HepG2 (cell line): Measurements from ENCODE around the gene TGFBR1. TPM values are rescaled to one million over a fixed set of nuclear protein-coding genes. Genes with fewer than 3 reads are reported as not detected.

Source experiments
- ATAC-seq: fragments of 200-7000 bp; cut with Tn5 transposase; 3 replicates; pipeline ENCODE4 v1.9.1; 2020; ENCODE audit warnings: mild to moderate bottlenecking, moderate library complexity
- BruUV-seq: library from RNA; stranded (reverse); fragments of 400-500 nt; replicated peaks from 2 replicates; lab custom pipeline; 2021; lab: Mats Ljungman, UMichigan
- CTCF ChIA-PET: fragments of 300-600 bp; formaldehyde crosslinking; extraction: SDS; loops from one replicate; lab custom pipeline; 2021; ENCODE audit warnings: low total read pairs, inconsistent platforms, low intra/inter-chr PET ratio; lab: Yijun Ruan, JAX
- POLR2A ChIA-PET: fragments of 350-600 bp; sonication (Branson Sonifier 250); formaldehyde crosslinking; loops from one replicate; lab custom pipeline; 2020; ENCODE audit warnings: antibody characterized with exemption, inconsistent platforms; lab: Yijun Ruan, JAX
- DNase-seq: peaks from one replicate; pipeline ENCODE4 v3.0.0-alpha.2; 2015; ENCODE audit warnings: low spot score
- FAIRE-seq: peaks from 3 replicates; lab custom pipeline; 2011; peaks lifted over from hg19 to GRCh38; lab: Jason Lieb, UNC
- H2AFZ ChIP-seq: one replicate; pipeline ENCODE4 v1.6.1; 2011; ENCODE audit warnings: low read length, inconsistent platforms
- H3K27ac ChIP-seq: fragments of 300-600 bp; 3 replicates; pipeline ENCODE4 v1.8.0; 2011; ENCODE audit warnings: mixed run types, mild to moderate bottlenecking, mixed read lengths, low read length, inconsistent platforms; ENCODE audit not compliant: insufficient read depth; ENCODE audit errors: extremely low read length
- H3K27me3 ChIP-seq, 2 experiments: fragments of 200-600 bp in 1 of 2; 2 replicates in 1 of 2; 3 replicates in 1 of 2; pipeline versions ENCODE4 v1.6.0 to v1.8.0; 2011; ENCODE audit warnings: low read length in 2 of 2, mild to moderate bottlenecking in 2 of 2, moderate library complexity in 2 of 2, inconsistent platforms in 1 of 2; ENCODE audit not compliant: insufficient read depth in 2 of 2, control insufficient read depth in 1 of 2
- H3K36me3 ChIP-seq, 2 experiments: fragments of 200-600 bp in 1 of 2; replicated peaks in 1 of 2; 2 replicates in 1 of 2; 3 replicates in 1 of 2; pipeline versions ENCODE4 v1.5.1 to v1.8.0; 2011; ENCODE audit warnings: low read length in 2 of 2, inconsistent platforms in 1 of 2; ENCODE audit not compliant: insufficient read depth in 2 of 2, control insufficient read depth in 1 of 2
- H3K4me1 ChIP-seq: 2 replicates; pipeline ENCODE4 v1.5.1; 2012; ENCODE audit warnings: low read length, inconsistent platforms; ENCODE audit not compliant: insufficient read depth
- H3K4me2 ChIP-seq: 2 replicates; pipeline ENCODE4 v1.6.0; 2011; ENCODE audit warnings: low read depth, low read length, inconsistent platforms
- H3K4me3 ChIP-seq, 3 experiments: fragments of 200-600 bp in 1 of 3; sonication (generic), shearing (Covaris generic) in 1 of 3; replicated peaks in 1 of 3; 2 replicates each; pipeline ENCODE4 v1.5.1; 2011 to 2016; ENCODE audit warnings: low read length in 3 of 3, inconsistent platforms in 2 of 3, low read depth in 2 of 3, mild to moderate bottlenecking in 2 of 3, control low read depth in 1 of 3, mixed read lengths in 1 of 3; ENCODE audit not compliant: insufficient read depth in 1 of 3
- H3K79me2 ChIP-seq: one replicate; pipeline ENCODE4 v1.6.1; 2011; ENCODE audit warnings: low read length, inconsistent platforms; ENCODE audit not compliant: insufficient read depth
- H3K9ac ChIP-seq: 2 replicates; pipeline ENCODE4 v1.6.0; 2011; ENCODE audit warnings: mild to moderate bottlenecking, low read depth, low read length, inconsistent platforms; ENCODE audit not compliant: insufficient read depth
- H3K9me3 ChIP-seq: 2 replicates; pipeline ENCODE4 v1.5.1; 2012; ENCODE audit warnings: mild to moderate bottlenecking, low read length
- H4K20me1 ChIP-seq: 2 replicates; pipeline ENCODE4 v1.6.0; 2011; ENCODE audit warnings: inconsistent platforms, mild to moderate bottlenecking, low read length, moderate library complexity; ENCODE audit not compliant: insufficient read depth
- ARID4A ChIP-seq: sonication (generic); formaldehyde crosslinking; IDR thresholded peaks from 2 replicates; pipeline ENCODE4 v1.5.0; 2020; ENCODE audit warnings: mild to moderate bottlenecking, missing genetic modification reagents, borderline replicate concordance
- CBX1 ChIP-seq: IDR thresholded peaks from one replicate; pipeline ENCODE4 v1.6.1; 2016; ENCODE audit warnings: antibody characterized with exemption, low read depth
- CCAR2 ChIP-seq: fragments of 200-400 bp; formaldehyde crosslinking; optimal IDR thresholded peaks from 2 replicates; pipeline ENCODE3; 2018; ENCODE audit warnings: low read depth, mild to moderate bottlenecking, low read length, moderate library complexity
- DDIT3 ChIP-seq: sonication (generic); formaldehyde crosslinking; IDR thresholded peaks from 2 replicates; pipeline ENCODE4 v1.4.0; 2020; ENCODE audit warnings: mild to moderate bottlenecking, missing genetic modification reagents
- JUN ChIP-seq: sonication (generic); formaldehyde crosslinking; IDR thresholded peaks from 2 replicates; pipeline ENCODE4 v1.4.0; 2020; ENCODE audit warnings: mild to moderate bottlenecking, missing genetic modification reagents
- MTF1 ChIP-seq: sonication (generic); formaldehyde crosslinking; IDR thresholded peaks from 2 replicates; pipeline ENCODE4 v1.5.0; 2020; ENCODE audit warnings: missing genetic modification reagents
- ONECUT2 ChIP-seq: sonication (generic); formaldehyde crosslinking; IDR thresholded peaks from 2 replicates; pipeline ENCODE4 v1.4.0; 2020; ENCODE audit warnings: missing genetic modification reagents
- POLR2G ChIP-seq: fragments of 200-400 bp; formaldehyde crosslinking; IDR thresholded peaks from 2 replicates; pipeline ENCODE4 v1.6.1; 2018; ENCODE audit warnings: mild to moderate bottlenecking, low read depth, low read length, moderate library complexity
- RFX3 ChIP-seq: IDR thresholded peaks from 2 replicates; pipeline ENCODE4 v1.6.1; 2016; ENCODE audit warnings: missing biosample characterization, missing genetic modification reagents
- SPEN ChIP-seq: sonication (generic); formaldehyde crosslinking; IDR thresholded peaks from 2 replicates; pipeline ENCODE4 v1.5.1; 2020; ENCODE audit warnings: low read depth, mild to moderate bottlenecking, missing genetic modification reagents
- WGBS: methylation state at CpG from one replicate; pipeline ENCODE4 v1.1.6; 2017; ENCODE audit warnings: low lambda C conversion rate; 5-methylcytosine and 5-hydroxymethylcytosine counted together
- in situ Hi-C: cut with HindIII; loops from 2 replicates; pipeline ENCODE4 v1.10.0; 2017; ENCODE audit warnings: low pct_unique_long_range_greater_than_20kb; ENCODE audit not compliant: extremely low pct_ligation_motif_present
- intact Hi-C: fragments of 100-400 bp; cut with micrococcal nuclease; formaldehyde crosslinking; loops from one replicate; pipeline ENCODE4 v1.10.0; 2022; ENCODE audit not compliant: unreplicated experiment
- polyA plus RNA-seq, 8 experiments: library from polyadenylated mRNA; depleted of rRNA in 3 of 8; stranded (reverse) in 7 of 8; unstranded in 1 of 8; fragments of >200 nt; fragmentation: Illumina TruSeq in 4 of 8; extraction: Trizol in 4 of 8; gene quantifications; 2 replicates each; pipeline versions ENCODE4 v1.2.1 to v1.2.3, GENCODE V29; 2011 to 2016; ENCODE audit warnings: low read depth in 4 of 8, missing spikeins in 1 of 8, mixed read lengths in 1 of 8; ENCODE audit not compliant: insufficient read depth in 1 of 8
- total RNA-seq, 5 experiments: library from RNA; depleted of rRNA; stranded (reverse); fragments of >200 nt; fragmentation: Illumina TruSeq; extraction: Trizol; gene quantifications; 2 replicates each; pipeline ENCODE4 v1.2.3, GENCODE V29; 2016; ENCODE audit warnings: low read depth in 1 of 5

The TGFBR1 gene
- total and polyA plus RNA-seq, 2 of the 13 experiments (the other 11 are each of a cell fraction or from before 2014, with no cell fraction given): 16.8 to 23.9 TPM

GRCh38 chr9:99150451-99151171, 45.7 kb downstream of the TGFBR1 start (continued):
- TF ChIP-seq ARID4A: no peak
- TF ChIP-seq POLR2G: no peak
- TF ChIP-seq RFX3 (CRISPR knock-in tag): no peak
- TF ChIP-seq MTF1: no peak
- TF ChIP-seq CCAR2: no peak
- TF ChIP-seq, all 625 proteins: peak for 0

- FAIRE-seq (no peak), DNase-seq (no peak), ATAC-seq (no peak)
- Histone ChIP-seq H3K36me3 (no peaks in the 10 kb centered on the region), H3K4me3 (no peak overlapping the region), H3K27me3 (no peaks in the 10 kb centered on the region), H3K4me1 (peaks cover 13% of the 10 kb centered on the region), H3K9ac (no peak overlapping the region), H3K4me2 (no peak overlapping the region), H4K20me1 (no peaks in the 10 kb centered on the region), H2AFZ (no peak overlapping the region), H3K79me2 (no peaks in the 10 kb centered on the region), H3K9me3 (no peaks in the 10 kb centered on the region), H3K27ac (no peak overlapping the region)
- TF ChIP-seq DDIT3 (CRISPR knock-in tag): no peak
- no peak for TF ChIP-seq CBX1
- TF ChIP-seq ONECUT2 (CRISPR knock-in tag): no peak
- TF ChIP-seq SPEN (CRISPR knock-in tag): no peak
- TF ChIP-seq JUN (CRISPR knock-in tag): no peak
- ChIA-PET CTCF (no interaction called here), POLR2A (no interaction called here)
- intact Hi-C loops (no loop called here), in situ Hi-C loops (loop anchor here (25.0 kb wide), 1 partner anchor 1433 kb away; the partner anchor contains the start of gene CAVIN4)
- no TSS peak for BruUV-seq
- WGBS: 51% methylated on average over 3 of the region's 3 CpGs
Observed at GRCh38 chr9:99154356-99154755, 49.4 kb downstream of the TGFBR1 start.
